HG02870 (cell line): ENCODE data around the gene ATXN3.

Experiments used
- ATAC-seq: cut with Tn5 transposase; IDR thresholded peaks from one replicate; pipeline ENCODE4 v1.9.1; 2021; ENCODE audit warnings: mild to moderate bottlenecking, moderate library complexity; ENCODE audit not compliant: unreplicated experiment

ATXN3 gene

GRCh38 chr14:92012121-92012748 is 94.1 kb downstream of the ATXN3 start:
- ATAC-seq, result no peak

GRCh38 chr14:92010644-92011043 is 95.7 kb downstream of the ATXN3 start:
- ATAC-seq, result no peak

- no peak for ATAC-seq
Observed at GRCh38 chr14:92009604-92010003, 96.8 kb downstream of the ATXN3 start.
